NCI-H2196 (cell line): ENCODE measurements around the gene RPS19.

Experiments used
- DNase-seq: peaks from one replicate; lab custom pipeline; 2025; ENCODE audit not compliant: unreplicated experiment; lab: John Stamatoyannopoulos, UW

Gene RPS19

GRCh38 chr19:41897181-41897580 lies 37.1 kb downstream of the RPS19 start:
- no peak for DNase-seq

GRCh38 chr19:41897820-41898219 lies 37.8 kb downstream of the RPS19 start:
- no peak for DNase-seq

- no peak for DNase-seq
These were observed 38.2 kb downstream of the RPS19 start for GRCh38 chr19:41898235-41898634.

- no peak for DNase-seq
These were observed 41.8 kb downstream of the RPS19 start for GRCh38 chr19:41901707-41902360.

GRCh38 chr19:41902594-41902993 lies 42.5 kb downstream of the RPS19 start:
- DNase-seq = no peak

GRCh38 chr19:41903193-41903953 lies 43.3 kb downstream of the RPS19 start:
- DNase-seq = peak; percentile 31

GRCh38 chr19:41904118-41904870 lies 44.2 kb downstream of the RPS19 start:
- DNase-seq = peak; percentile 85

GRCh38 chr19:41905273-41906002 lies 45.4 kb downstream of the RPS19 start:
- no peak for DNase-seq

- no peak for DNase-seq
These were observed 46.2 kb downstream of the RPS19 start for GRCh38 chr19:41906271-41906670.

GRCh38 chr19:41906916-41907680 lies 47.0 kb downstream of the RPS19 start:
- DNase-seq = no peak

GRCh38 chr19:41907994-41908615 lies 48.0 kb downstream of the RPS19 start:
- DNase-seq = no peak

- DNase-seq = no peak
These were observed 48.8 kb downstream of the RPS19 start for GRCh38 chr19:41908724-41909464.

GRCh38 chr19:41909706-41910105 lies 49.7 kb downstream of the RPS19 start:
- no peak for DNase-seq

GRCh38 chr19:41910240-41910991 lies 50.4 kb downstream of the RPS19 start:
- DNase-seq = no peak

- DNase-seq = no peak
These were observed 51.2 kb downstream of the RPS19 start for GRCh38 chr19:41910992-41911888.

GRCh38 chr19:41911889-41912731 lies 52.1 kb downstream of the RPS19 start:
- DNase-seq = no peak
